Measurements from ENCODE around the gene CXCL11.

DNA sequence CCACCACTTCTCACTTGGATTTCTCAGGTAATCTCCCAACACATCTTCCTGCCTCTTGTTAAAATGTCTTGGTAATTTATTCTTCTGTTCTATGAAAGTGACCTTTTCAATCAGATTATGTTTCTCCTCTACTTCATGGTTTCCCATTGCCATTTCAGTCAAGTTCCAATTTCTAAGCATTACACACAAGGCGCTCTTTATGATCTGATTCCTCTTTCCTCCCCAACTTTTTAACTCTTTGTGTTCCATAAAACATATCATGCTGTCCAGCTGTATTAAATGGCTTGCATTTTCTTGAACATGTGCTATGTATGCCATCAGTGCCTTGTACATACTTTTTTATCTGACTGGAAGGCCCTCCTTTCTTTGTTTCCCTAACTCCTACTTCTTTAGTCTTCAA lies 25.6 kb upstream of the CXCL11 start:
- no peak for TF ChIP-seq EZH2 (IDR thresholded peaks at IDR 0.05; ENCODE audit: low read depth)
- TF ChIP-seq, protein P1, sequence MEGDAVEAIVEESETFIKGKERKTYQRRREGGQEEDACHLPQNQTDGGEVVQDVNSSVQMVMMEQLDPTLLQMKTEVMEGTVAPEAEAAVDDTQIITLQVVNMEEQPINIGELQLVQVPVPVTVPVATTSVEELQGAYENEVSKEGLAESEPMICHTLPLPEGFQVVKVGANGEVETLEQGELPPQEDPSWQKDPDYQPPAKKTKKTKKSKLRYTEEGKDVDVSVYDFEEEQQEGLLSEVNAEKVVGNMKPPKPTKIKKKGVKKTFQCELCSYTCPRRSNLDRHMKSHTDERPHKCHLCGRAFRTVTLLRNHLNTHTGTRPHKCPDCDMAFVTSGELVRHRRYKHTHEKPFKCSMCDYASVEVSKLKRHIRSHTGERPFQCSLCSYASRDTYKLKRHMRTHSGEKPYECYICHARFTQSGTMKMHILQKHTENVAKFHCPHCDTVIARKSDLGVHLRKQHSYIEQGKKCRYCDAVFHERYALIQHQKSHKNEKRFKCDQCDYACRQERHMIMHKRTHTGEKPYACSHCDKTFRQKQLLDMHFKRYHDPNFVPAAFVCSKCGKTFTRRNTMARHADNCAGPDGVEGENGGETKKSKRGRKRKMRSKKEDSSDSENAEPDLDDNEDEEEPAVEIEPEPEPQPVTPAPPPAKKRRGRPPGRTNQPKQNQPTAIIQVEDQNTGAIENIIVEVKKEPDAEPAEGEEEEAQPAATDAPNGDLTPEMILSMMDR (conservative IDR thresholded peaks at IDR 0.05): no peak
